Measurements from ENCODE around the gene FGD6. TPM values are rescaled to one million over a fixed set of nuclear protein-coding genes. Genes with fewer than 3 reads are reported as not detected.

FGD6 gene
- total and polyA plus RNA-seq, 7 donors = 0.96 to 7.1 (median 2.8) TPM

- no peak for ATAC-seq
- peaks cover 0 to 65% of the 10 kb centered on the region in 2 donors for H3K36me3 ChIP-seq (ENCODE audit: insufficient read depth in 1 of 2, low read depth in 1 of 2)
Measured at GRCh38 chr12:95253386-95253785, 36.1 kb upstream of the FGD6 start.

GRCh38 chr12:95248604-95249360, 31.5 kb upstream of the FGD6 start:
- WGBS, 3 donors = 68 to 75% (median 69%) methylated on average over 8 of the region's 8 CpGs
- peaks cover 0 to 20% of the 10 kb centered on the region in 2 donors for H3K36me3 ChIP-seq (ENCODE audit: insufficient read depth in 1 of 2, low read depth in 1 of 2)
- TF ChIP-seq, protein P1, sequence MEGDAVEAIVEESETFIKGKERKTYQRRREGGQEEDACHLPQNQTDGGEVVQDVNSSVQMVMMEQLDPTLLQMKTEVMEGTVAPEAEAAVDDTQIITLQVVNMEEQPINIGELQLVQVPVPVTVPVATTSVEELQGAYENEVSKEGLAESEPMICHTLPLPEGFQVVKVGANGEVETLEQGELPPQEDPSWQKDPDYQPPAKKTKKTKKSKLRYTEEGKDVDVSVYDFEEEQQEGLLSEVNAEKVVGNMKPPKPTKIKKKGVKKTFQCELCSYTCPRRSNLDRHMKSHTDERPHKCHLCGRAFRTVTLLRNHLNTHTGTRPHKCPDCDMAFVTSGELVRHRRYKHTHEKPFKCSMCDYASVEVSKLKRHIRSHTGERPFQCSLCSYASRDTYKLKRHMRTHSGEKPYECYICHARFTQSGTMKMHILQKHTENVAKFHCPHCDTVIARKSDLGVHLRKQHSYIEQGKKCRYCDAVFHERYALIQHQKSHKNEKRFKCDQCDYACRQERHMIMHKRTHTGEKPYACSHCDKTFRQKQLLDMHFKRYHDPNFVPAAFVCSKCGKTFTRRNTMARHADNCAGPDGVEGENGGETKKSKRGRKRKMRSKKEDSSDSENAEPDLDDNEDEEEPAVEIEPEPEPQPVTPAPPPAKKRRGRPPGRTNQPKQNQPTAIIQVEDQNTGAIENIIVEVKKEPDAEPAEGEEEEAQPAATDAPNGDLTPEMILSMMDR (IDR thresholded peaks at IDR 0.05) = no peak
- no peak overlapping the region for H3K27ac ChIP-seq
- DNase-seq (no peak), ATAC-seq (no peak)
- intact Hi-C loops (cut with DNase I) = no loop called here
- H3K4me3 ChIP-seq = no peak overlapping the region
- peaks cover 38% of the 10 kb centered on the region for H3K4me1 ChIP-seq
- H3K27me3 ChIP-seq (ENCODE audit: insufficient read depth in 3 of 3, low read length in 2 of 3) = no peaks in the 10 kb centered on the region
- H3K9me3 ChIP-seq = no peaks in the 10 kb centered on the region

More at GRCh38 chr12:95253386-95253785, 36.1 kb upstream of the FGD6 start:
- Histone ChIP-seq H3K27me3 (ENCODE audit: insufficient read depth in 3 of 3, low read length in 2 of 3) (no peaks in the 10 kb centered on the region), H3K9me3 (no peaks in the 10 kb centered on the region), H3K4me1 (peaks cover 18% of the 10 kb centered on the region), H3K4me3 (no peak overlapping the region), H3K27ac (no peak overlapping the region)
- no peak for DNase-seq
- intact Hi-C loops (cut with DNase I) = no loop called here
- TF ChIP-seq, protein P1 (IDR thresholded peaks at IDR 0.05) = no peak

DNA sequence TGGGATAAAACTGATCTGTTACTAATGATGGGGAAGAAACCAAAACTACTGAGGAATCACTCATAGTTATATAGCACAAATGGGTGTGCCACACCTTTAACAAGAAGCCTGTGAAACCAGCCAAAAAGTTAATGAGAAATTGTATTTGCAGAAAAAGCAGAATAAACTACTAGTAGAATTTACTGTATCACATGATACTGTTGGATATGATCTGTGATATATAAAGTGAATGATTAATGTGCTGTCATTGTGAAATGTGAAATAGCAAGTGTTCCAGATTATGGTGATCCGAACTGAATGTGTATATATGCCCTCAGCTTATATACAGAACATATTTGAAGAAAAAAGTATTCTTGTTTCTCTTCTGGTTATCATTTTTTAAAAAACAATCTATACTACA, 30.8 kb upstream of the FGD6 start:
- Histone ChIP-seq H3K27ac (no peak overlapping the region), H3K4me1 (peaks cover 38% of the 10 kb centered on the region), H3K9me3 (no peaks in the 10 kb centered on the region), H3K36me3 (ENCODE audit: insufficient read depth in 1 of 2, low read depth in 1 of 2) (peaks cover 0 to 15% of the 10 kb centered on the region in 2 donors), H3K4me3 (no peak overlapping the region), H3K27me3 (ENCODE audit: insufficient read depth in 3 of 3, low read length in 2 of 3) (no peaks in the 10 kb centered on the region)
- WGBS, 3 donors = 82 to 90% (median 84%) methylated on average over 1 of the region's 1 CpG
- ATAC-seq = no peak
- DNase-seq = no peak
- intact Hi-C loops (cut with DNase I) = no loop called here
- TF ChIP-seq, protein P1 (IDR thresholded peaks at IDR 0.05) = no peak

DNA sequence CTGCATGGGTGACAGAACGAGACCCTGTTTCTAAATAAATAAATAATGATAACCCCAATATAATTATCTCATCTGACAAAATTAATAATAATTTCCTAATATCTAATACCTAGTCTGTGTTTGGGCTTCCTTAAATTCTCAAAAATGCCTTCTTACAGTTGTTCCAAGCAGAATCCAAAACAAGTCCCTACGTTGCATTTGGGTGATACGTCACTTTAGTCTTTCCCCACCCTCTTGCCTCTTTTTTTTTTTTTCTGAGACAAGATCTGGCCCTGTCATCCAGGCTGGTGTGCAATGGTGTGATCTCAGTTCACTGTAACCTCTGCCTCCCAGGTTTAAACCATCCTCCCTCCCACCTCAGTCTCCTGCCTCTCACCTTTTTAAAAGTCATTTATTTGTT, 27.1 kb upstream of the FGD6 start:
- H3K36me3 ChIP-seq (ENCODE audit: insufficient read depth in 1 of 2, low read depth in 1 of 2) = peaks cover 0 to 3% of the 10 kb centered on the region in 2 donors
- no peaks in the 10 kb centered on the region for H3K27me3 ChIP-seq (ENCODE audit: insufficient read depth in 3 of 3, low read length in 2 of 3)
- peaks cover 33% of the 10 kb centered on the region for H3K4me1 ChIP-seq
- H3K4me3 ChIP-seq = no peak overlapping the region
- no peaks in the 10 kb centered on the region for H3K9me3 ChIP-seq
- intact Hi-C loops (cut with DNase I) = no loop called here
- 72 to 94% (median 78%) methylated on average over 3 of the region's 3 CpGs for WGBS, 3 donors
- TF ChIP-seq, protein P1 (IDR thresholded peaks at IDR 0.05) = no peak
- ATAC-seq (peak in 1 of 4 donors; percentile 40), DNase-seq (no peak)
- no peak overlapping the region for H3K27ac ChIP-seq

All from psoas muscle (tissue), 8 donors.